K562 (cell line): ENCODE measurements around the gene BCAP31. TPM values are rescaled to one million over a fixed set of nuclear protein-coding genes. Genes with fewer than 3 reads are reported as not detected.

ENCODE experiments used
- ATAC-seq: fragments of 200-7000 bp; cut with Tn5 transposase; 3 replicates; pipeline ENCODE4 v1.9.1; 2020; ENCODE audit warnings: moderate library complexity
- BruUV-seq: library from RNA; stranded (reverse); fragments of 400-500 nt; replicated peaks from 2 replicates; lab custom pipeline; 2021; lab: Mats Ljungman, UMichigan
- CTCF ChIA-PET: fragments of 300-600 bp; formaldehyde crosslinking; extraction: SDS; loops from one replicate; lab custom pipeline; 2021; ENCODE audit warnings: low intra/inter-chr PET ratio; lab: Yijun Ruan, JAX
- POLR2A ChIA-PET: fragments of 300-600, 350-650 bp; sonication (Branson Sonifier 250); formaldehyde crosslinking; extraction: SDS; loops from one replicate; lab custom pipeline; 2021; ENCODE audit warnings: antibody characterized with exemption, inconsistent platforms; lab: Yijun Ruan, JAX
- DNase-seq, 4 experiments: peaks; one replicate each; pipeline versions ENCODE4 v3.0.0 to v3.0.0-alpha.2; 2011 to 2018; ENCODE audit warnings: low spot score in 3 of 4, mixed read lengths in 3 of 4; ENCODE audit errors: extremely low read depth in 1 of 4
- FAIRE-seq: peaks from 2 replicates; lab custom pipeline; 2011; peaks lifted over from hg19 to GRCh38; lab: Jason Lieb, UNC
- H2AFZ ChIP-seq: 2 replicates; pipeline ENCODE4 v1.6.0; 2011; ENCODE audit warnings: low read depth, low read length, control low read depth, inconsistent platforms
- H3K27ac ChIP-seq: fragments of 200-600 bp; 3 replicates; pipeline ENCODE4 v1.8.0; 2011; ENCODE audit warnings: low read depth, mild to moderate bottlenecking, control low read depth, inconsistent platforms, low read length, moderate library complexity, mixed read lengths; ENCODE audit errors: extremely low read depth
- H3K27me3 ChIP-seq, 2 experiments: fragments of 300-600 bp in 1 of 2; 2 replicates in 1 of 2; 3 replicates in 1 of 2; pipeline versions ENCODE4 v1.6.0 to v1.8.0; 2011; ENCODE audit warnings: inconsistent platforms in 2 of 2, low read length in 2 of 2, mild to moderate bottlenecking in 1 of 2, mixed read lengths in 1 of 2, moderate library complexity in 1 of 2; ENCODE audit not compliant: control insufficient read depth in 2 of 2, insufficient read depth in 2 of 2
- H3K36me3 ChIP-seq: fragments of 300-600 bp; 3 replicates; pipeline ENCODE4 v1.8.0; 2011; ENCODE audit warnings: mild to moderate bottlenecking, low read length, inconsistent platforms; ENCODE audit not compliant: control insufficient read depth, insufficient read depth
- H3K4me1 ChIP-seq, 2 experiments: fragments of 200-600 bp in 1 of 2; replicated peaks in 1 of 2; 2 replicates in 1 of 2; 3 replicates in 1 of 2; pipeline versions ENCODE4 v1.5.1 to v1.8.0; 2011; ENCODE audit warnings: inconsistent platforms in 2 of 2, low read length in 2 of 2, mild to moderate bottlenecking in 1 of 2, mixed read lengths in 1 of 2, moderate library complexity in 1 of 2; ENCODE audit not compliant: control insufficient read depth in 2 of 2, insufficient read depth in 2 of 2
- H3K4me2 ChIP-seq: 2 replicates; pipeline ENCODE4 v1.6.1; 2011; ENCODE audit warnings: low read length, control low read depth, inconsistent platforms, mixed read lengths; ENCODE audit not compliant: insufficient read depth
- H3K4me3 ChIP-seq: fragments of 200-600 bp; sonication (generic), shearing (Covaris generic); 2 replicates; pipeline ENCODE4 v1.5.1; 2016; ENCODE audit warnings: control low read depth, inconsistent platforms
- H3K79me2 ChIP-seq: fragments of 200-600 bp; 3 replicates; pipeline ENCODE4 v1.8.0; 2011; ENCODE audit warnings: low read length, inconsistent platforms; ENCODE audit not compliant: control insufficient read depth, insufficient read depth
- H3K9ac ChIP-seq, 2 experiments: 2 replicates each; pipeline versions ENCODE4 v1.6.0 to v1.6.1; 2011; ENCODE audit warnings: low read depth in 2 of 2, low read length in 2 of 2, control low read depth in 1 of 2, inconsistent platforms in 1 of 2, mild to moderate bottlenecking in 1 of 2, mixed read lengths in 1 of 2; ENCODE audit not compliant: insufficient read depth in 1 of 2
- H3K9me1 ChIP-seq: one replicate; pipeline ENCODE4 v1.6.0; 2011; ENCODE audit warnings: inconsistent platforms, mild to moderate bottlenecking, low read length, moderate library complexity; ENCODE audit not compliant: control insufficient read depth, insufficient read depth
- H3K9me3 ChIP-seq: replicated peaks from 2 replicates; pipeline ENCODE4 v1.5.1; 2011; ENCODE audit warnings: low read depth, low read length, inconsistent platforms; ENCODE audit not compliant: control insufficient read depth, insufficient read depth
- H4K20me1 ChIP-seq: replicated peaks from 2 replicates; pipeline ENCODE4 v1.6.1; 2011; ENCODE audit warnings: low read length, inconsistent platforms, mixed read lengths; ENCODE audit not compliant: control insufficient read depth, insufficient read depth
- MLLT1 ChIP-seq, 2 experiments: fragments of 450-650 bp; IDR thresholded peaks; 2 replicates each; pipeline ENCODE4 v1.6.1; 2016
- PKNOX1 ChIP-seq: fragments of 450-650 bp; IDR thresholded peaks from 2 replicates; pipeline ENCODE4 v1.6.1; 2016
- PRPF4 ChIP-seq: fragments of 200-400 bp; formaldehyde crosslinking; IDR thresholded peaks from one replicate; pipeline ENCODE4 v1.6.1; 2017; ENCODE audit warnings: low read length, low read depth, mild to moderate bottlenecking; ENCODE audit not compliant: insufficient read depth, poor library complexity, severe bottlenecking
- RBM22 ChIP-seq: fragments of 200-400 bp; formaldehyde crosslinking; IDR thresholded peaks from 2 replicates; pipeline ENCODE4 v1.6.1; 2018; ENCODE audit warnings: low read length, low read depth; ENCODE audit not compliant: poor library complexity, severe bottlenecking
- RFX1 ChIP-seq: fragments of 450-650 bp; IDR thresholded peaks from 2 replicates; pipeline ENCODE4 v1.6.1; 2016; ENCODE audit warnings: mild to moderate bottlenecking, moderate library complexity
- ZBTB7A ChIP-seq: IDR thresholded peaks from 2 replicates; pipeline ENCODE4 v1.6.1; 2011; ENCODE audit warnings: low read depth, mild to moderate bottlenecking, low read length, moderate library complexity, borderline replicate concordance; ENCODE audit not compliant: control insufficient read depth
- ZC3H4 ChIP-seq: sonication (generic); formaldehyde crosslinking; IDR thresholded peaks from 2 replicates; pipeline ENCODE4 v1.9.0; 2021; ENCODE audit warnings: missing genetic modification reagents, borderline replicate concordance
- ZFX ChIP-seq: sonication (generic); formaldehyde crosslinking; IDR thresholded peaks from 2 replicates; pipeline ENCODE4 v1.8.0; 2022; ENCODE audit warnings: mild to moderate bottlenecking, missing genetic modification reagents, moderate library complexity
- ZNF280B ChIP-seq: fragments of 250-450 bp; sonication (Bioruptor Pico); IDR thresholded peaks from 2 replicates; pipeline ENCODE4 v1.5.1; 2021; ENCODE audit warnings: mild to moderate bottlenecking
- WGBS: fragments of 100-300 bp; shearing (Covaris generic); methylation state at CpG from one replicate; pipeline ENCODE4 v1.1.6; 2016; ENCODE audit warnings: low coverage, mixed read lengths; ENCODE audit not compliant: insufficient coverage; ENCODE audit errors: missing lambda C conversion rate; 5-methylcytosine and 5-hydroxymethylcytosine counted together
- in situ Hi-C: fragments of 300-500 bp; cut with MboI; formaldehyde crosslinking; loops from 4 replicates; pipeline ENCODE4 v1.15.0; 2018; ENCODE audit warnings: inconsistent platforms, mixed read lengths
- intact Hi-C: fragments of 100-400 bp; cut with micrococcal nuclease; formaldehyde crosslinking; loops from 2 replicates; pipeline ENCODE4 v1.14.2; 2022
- polyA plus RNA-seq, 8 experiments: library from polyadenylated mRNA; depleted of rRNA in 4 of 8; stranded (reverse) in 5 of 8; unstranded in 3 of 8; fragments of >200 nt; fragmentation: Nextera tagmentation in 2 of 8; fragmentation: Illumina TruSeq in 1 of 8; extraction: Ambion mirVana in 2 of 8; extraction: Trizol in 1 of 8; gene quantifications; 2 replicates each; pipeline versions ENCODE4 v1.2.1 to v1.2.3, GENCODE V29; 2011 to 2014; ENCODE audit warnings: inconsistent platforms in 1 of 8, missing spikeins in 1 of 8
- total RNA-seq, 7 experiments: library from RNA; depleted of rRNA in 6 of 7; stranded (reverse); fragments of >200 nt in 6 of 7; fragmentation: Illumina TruSeq in 2 of 7; extraction: Trizol in 2 of 7; gene quantifications; 2 replicates each; pipeline versions ENCODE4 v1.2.1 to v1.2.3, GENCODE V29; 2011 to 2021; ENCODE audit warnings: low replicate concordance in 1 of 7
- TF ChIP-seq, protein P1 (sequence below), 2 experiments: IDR thresholded peaks; 2 replicates each; pipeline ENCODE4 v1.6.1; 2011; ENCODE audit warnings: borderline replicate concordance in 1 of 2, control low read depth in 1 of 2, low read depth in 1 of 2, low read length in 1 of 2, mild to moderate bottlenecking in 1 of 2, mixed read lengths in 1 of 2, moderate library complexity in 1 of 2; ENCODE audit not compliant: insufficient read depth in 1 of 2, insufficient read length in 1 of 2, poor library complexity in 1 of 2, severe bottlenecking in 1 of 2; ENCODE audit errors: extremely low read depth in 1 of 2
- TF ChIP-seq, protein P2 (sequence below): sonication (generic); formaldehyde crosslinking; IDR thresholded peaks from 2 replicates; pipeline ENCODE4 v1.8.1; 2023; ENCODE audit warnings: mild to moderate bottlenecking, missing genetic modification reagents

BCAP31 gene
- total and polyA plus RNA-seq, 9 of the 15 experiments (the other 6 are each of a cell fraction or from before 2014, with no cell fraction given), result 156 to 683 (median 188) TPM

GRCh38 chrX:153725039-153725831, 1.0 kb upstream of the BCAP31 start:
- Histone ChIP-seq H3K79me2 (peaks cover 50% of the 10 kb centered on the region), H3K4me2 (peak overlapping the region; percentile 71), H4K20me1 (peaks cover 10% of the 10 kb centered on the region), H3K9ac (peak overlapping the region; percentile 64 to 92), H3K36me3 (peaks cover 24% of the 10 kb centered on the region), H3K27me3 (no peaks in the 10 kb centered on the region), H3K9me3 (no peaks in the 10 kb centered on the region)
- intact Hi-C loops, result no loop called here
- ATAC-seq, result no peak
- 84% methylated on average over 28 of the region's 55 CpGs for WGBS
- in situ Hi-C loops, result no loop called here
- TF ChIP-seq, protein P1, sequence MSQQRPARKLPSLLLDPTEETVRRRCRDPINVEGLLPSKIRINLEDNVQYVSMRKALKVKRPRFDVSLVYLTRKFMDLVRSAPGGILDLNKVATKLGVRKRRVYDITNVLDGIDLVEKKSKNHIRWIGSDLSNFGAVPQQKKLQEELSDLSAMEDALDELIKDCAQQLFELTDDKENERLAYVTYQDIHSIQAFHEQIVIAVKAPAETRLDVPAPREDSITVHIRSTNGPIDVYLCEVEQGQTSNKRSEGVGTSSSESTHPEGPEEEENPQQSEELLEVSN (IDR thresholded peaks at IDR 0.05; ENCODE audit: borderline replicate concordance in 1 of 2, extremely low read depth in 1 of 2, insufficient read depth in 1 of 2, insufficient read length in 1 of 2, low read depth in 1 of 2, low read length in 1 of 2, poor library complexity in 1 of 2, severe bottlenecking in 1 of 2), result peak in 1 of 2 experiments; percentile 33
- TF ChIP-seq ZBTB7A (peak; percentile 19; the same call in 1 of the 2 replicates), PRPF4 (peak; percentile 8), ZNF280B (CRISPR knock-in tag) (no peak), ZFX (CRISPR knock-in tag) (peak; percentile 65), PKNOX1 (no peak), ZC3H4 (CRISPR knock-in tag) (0 out of 2 replicates have a peak, but pooled peaks have one; percentile 45), RBM22 (peak; percentile 55), RFX1 (peak; percentile 69; the same call in 1 of the 2 replicates), MLLT1 (IDR thresholded peaks at IDR 0.05) (peak in 1 of 2 experiments; percentile 71; a peak in 1 of 4 replicates)
- TF ChIP-seq, protein P2, sequence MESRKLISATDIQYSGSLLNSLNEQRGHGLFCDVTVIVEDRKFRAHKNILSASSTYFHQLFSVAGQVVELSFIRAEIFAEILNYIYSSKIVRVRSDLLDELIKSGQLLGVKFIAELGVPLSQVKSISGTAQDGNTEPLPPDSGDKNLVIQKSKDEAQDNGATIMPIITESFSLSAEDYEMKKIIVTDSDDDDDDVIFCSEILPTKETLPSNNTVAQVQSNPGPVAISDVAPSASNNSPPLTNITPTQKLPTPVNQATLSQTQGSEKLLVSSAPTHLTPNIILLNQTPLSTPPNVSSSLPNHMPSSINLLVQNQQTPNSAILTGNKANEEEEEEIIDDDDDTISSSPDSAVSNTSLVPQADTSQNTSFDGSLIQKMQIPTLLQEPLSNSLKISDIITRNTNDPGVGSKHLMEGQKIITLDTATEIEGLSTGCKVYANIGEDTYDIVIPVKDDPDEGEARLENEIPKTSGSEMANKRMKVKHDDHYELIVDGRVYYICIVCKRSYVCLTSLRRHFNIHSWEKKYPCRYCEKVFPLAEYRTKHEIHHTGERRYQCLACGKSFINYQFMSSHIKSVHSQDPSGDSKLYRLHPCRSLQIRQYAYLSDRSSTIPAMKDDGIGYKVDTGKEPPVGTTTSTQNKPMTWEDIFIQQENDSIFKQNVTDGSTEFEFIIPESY (CRISPR knock-in tag), result peak; percentile 57
- TF ChIP-seq, all 486 proteins: peak for 9
- H2AFZ ChIP-seq, result peak overlapping the region; percentile 40; the same call in 1 of the 2 replicates
- ChIA-PET POLR2A (no interaction called here), CTCF (no interaction called here)
- BruUV-seq, result TSS peak; percentile 77
- no peaks in the 10 kb centered on the region for H3K9me1 ChIP-seq
- peaks cover 39 to 60% of the 10 kb centered on the region in 2 experiments for H3K4me1 ChIP-seq
- no peak for DNase-seq
- peak overlapping the region; percentile 92 for H3K4me3 ChIP-seq
- H3K27ac ChIP-seq, result peak overlapping the region; percentile 87
- no peak for FAIRE-seq
